ENCODE data around the gene MKRN2. TPM values are rescaled to one million over a fixed set of nuclear protein-coding genes. Genes with fewer than 3 reads are reported as not detected.

MKRN2 gene
- total and polyA plus RNA-seq, 2 of the 13 experiments (the other 11 are each of a cell fraction or from before 2014, with no cell fraction given) = 25.5 to 34.3 TPM

DNA sequence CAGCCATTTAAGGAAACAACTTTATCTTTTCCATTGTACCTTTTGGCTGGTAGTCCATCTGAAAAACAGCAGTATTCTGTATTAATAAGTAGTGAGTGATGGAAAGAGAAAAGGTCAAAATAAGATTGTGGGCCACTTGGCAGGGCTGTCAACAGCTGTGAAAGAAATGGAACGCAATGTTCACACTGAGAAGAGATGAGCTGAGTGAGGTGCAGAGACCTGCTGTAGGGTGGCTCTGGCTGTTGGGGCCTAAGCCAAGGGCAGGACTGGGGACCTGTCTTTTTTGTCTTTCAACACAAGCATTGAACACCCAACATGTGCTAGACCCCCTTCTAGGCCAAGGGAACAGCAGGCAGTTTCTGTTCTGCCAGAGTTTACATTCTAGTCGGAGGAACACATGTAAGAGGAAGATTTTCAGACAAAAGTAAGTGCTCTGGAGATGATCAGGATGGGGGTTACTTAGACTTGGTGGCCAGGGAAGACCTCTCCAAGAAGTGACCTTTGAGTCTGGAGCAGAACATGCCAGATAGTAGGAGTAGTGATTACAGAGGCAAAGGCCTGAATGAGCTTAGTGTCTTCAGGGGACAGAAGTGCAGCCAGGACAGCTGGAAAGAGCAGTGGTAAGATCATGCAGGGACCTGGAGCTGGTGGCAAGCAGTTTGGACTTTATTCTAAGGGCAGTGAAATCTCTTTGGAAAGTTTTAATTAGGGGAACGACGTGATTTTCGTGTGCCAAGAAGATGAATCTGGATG lies 43.0 kb upstream of the MKRN2 start:
- CTCF ChIA-PET (ENCODE audit: low intra/inter-chr PET ratio, low total read pairs) = no interaction called here
- ATAC-seq (no peak), FAIRE-seq (no peak), DNase-seq (ENCODE audit: low spot score) (no peak)
- Histone ChIP-seq H3K79me2 (ENCODE audit: insufficient read depth, low read length) (no peaks in the 10 kb centered on the region), H3K36me3 (replicated peaks in 1 of 2; ENCODE audit: control insufficient read depth in 1 of 2, insufficient read depth in 2 of 2, low read length in 2 of 2) (peaks cover 4 to 10% of the 10 kb centered on the region in 2 experiments; a peak in 2 of 5 replicates), H4K20me1 (ENCODE audit: insufficient read depth, low read length) (no peaks in the 10 kb centered on the region), H3K4me3 (replicated peaks in 1 of 3; ENCODE audit: insufficient read depth in 1 of 3, low read depth in 2 of 3, low read length in 3 of 3) (no peak overlapping the region), H3K9me3 (ENCODE audit: low read length) (no peaks in the 10 kb centered on the region), H2AFZ (ENCODE audit: low read length) (no peak overlapping the region), H3K27me3 (ENCODE audit: control insufficient read depth in 1 of 2, insufficient read depth in 2 of 2, low read length in 2 of 2) (no peaks in the 10 kb centered on the region), H3K9ac (ENCODE audit: insufficient read depth, low read depth, low read length) (no peak overlapping the region), H3K4me2 (ENCODE audit: low read depth, low read length) (no peak overlapping the region), H3K4me1 (ENCODE audit: insufficient read depth, low read length) (peaks cover 9% of the 10 kb centered on the region), H3K27ac (ENCODE audit: extremely low read length, insufficient read depth, low read length) (no peak overlapping the region)
- intact Hi-C loops (cut with micrococcal nuclease; ENCODE audit: unreplicated experiment) (no loop called here), in situ Hi-C loops (cut with HindIII; ENCODE audit: extremely low pct_ligation_motif_present, low pct_unique_long_range_greater_than_20kb) (no loop called here)
- POLR2A ChIA-PET = no interaction called here
- WGBS (ENCODE audit: low lambda C conversion rate) = 95% methylated on average over 5 of the region's 5 CpGs
- BruUV-seq (replicated peaks) = no TSS peak
- TF ChIP-seq KLF15 (CRISPR knock-in tag; IDR thresholded peaks at IDR 0.05; ENCODE audit: borderline replicate concordance) (no peak), ZNF737 (CRISPR knock-in tag; IDR thresholded peaks at IDR 0.05; ENCODE audit: borderline replicate concordance) (no peak), ZNF343 (CRISPR knock-in tag; IDR thresholded peaks at IDR 0.05) (no peak), TSC22D2 (CRISPR knock-in tag; IDR thresholded peaks at IDR 0.05; ENCODE audit: borderline replicate concordance) (no peak), ZNF296 (CRISPR knock-in tag; conservative IDR thresholded peaks at IDR 0.05) (no peak), NCOA2 (CRISPR knock-in tag; IDR thresholded peaks at IDR 0.05) (no peak), MTA1 (CRISPR knock-in tag; IDR thresholded peaks at IDR 0.05; ENCODE audit: borderline replicate concordance) (no peak), ZNF484 (CRISPR knock-in tag; IDR thresholded peaks at IDR 0.05; ENCODE audit: borderline replicate concordance, low read depth) (no peak), ARHGAP35 (CRISPR knock-in tag; IDR thresholded peaks at IDR 0.05; ENCODE audit: borderline replicate concordance) (no peak), ZNF83 (CRISPR knock-in tag; IDR thresholded peaks at IDR 0.05; ENCODE audit: borderline replicate concordance) (no peak), MBD4 (IDR thresholded peaks at IDR 0.05; ENCODE audit: borderline replicate concordance, low read length) (no peak), ZBTB7B (CRISPR knock-in tag; IDR thresholded peaks at IDR 0.05) (no peak)
- TF ChIP-seq, protein P1, sequence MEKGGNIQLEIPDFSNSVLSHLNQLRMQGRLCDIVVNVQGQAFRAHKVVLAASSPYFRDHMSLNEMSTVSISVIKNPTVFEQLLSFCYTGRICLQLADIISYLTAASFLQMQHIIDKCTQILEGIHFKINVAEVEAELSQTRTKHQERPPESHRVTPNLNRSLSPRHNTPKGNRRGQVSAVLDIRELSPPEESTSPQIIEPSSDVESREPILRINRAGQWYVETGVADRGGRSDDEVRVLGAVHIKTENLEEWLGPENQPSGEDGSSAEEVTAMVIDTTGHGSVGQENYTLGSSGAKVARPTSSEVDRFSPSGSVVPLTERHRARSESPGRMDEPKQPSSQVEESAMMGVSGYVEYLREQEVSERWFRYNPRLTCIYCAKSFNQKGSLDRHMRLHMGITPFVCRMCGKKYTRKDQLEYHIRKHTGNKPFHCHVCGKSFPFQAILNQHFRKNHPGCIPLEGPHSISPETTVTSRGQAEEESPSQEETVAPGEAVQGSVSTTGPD (CRISPR knock-in tag; IDR thresholded peaks at IDR 0.05) = no peak
- TF ChIP-seq, protein P2, sequence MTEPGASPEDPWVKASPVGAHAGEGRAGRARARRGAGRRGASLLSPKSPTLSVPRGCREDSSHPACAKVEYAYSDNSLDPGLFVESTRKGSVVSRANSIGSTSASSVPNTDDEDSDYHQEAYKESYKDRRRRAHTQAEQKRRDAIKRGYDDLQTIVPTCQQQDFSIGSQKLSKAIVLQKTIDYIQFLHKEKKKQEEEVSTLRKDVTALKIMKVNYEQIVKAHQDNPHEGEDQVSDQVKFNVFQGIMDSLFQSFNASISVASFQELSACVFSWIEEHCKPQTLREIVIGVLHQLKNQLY (CRISPR knock-in tag; IDR thresholded peaks at IDR 0.05) = no peak
- TF ChIP-seq, protein P3, sequence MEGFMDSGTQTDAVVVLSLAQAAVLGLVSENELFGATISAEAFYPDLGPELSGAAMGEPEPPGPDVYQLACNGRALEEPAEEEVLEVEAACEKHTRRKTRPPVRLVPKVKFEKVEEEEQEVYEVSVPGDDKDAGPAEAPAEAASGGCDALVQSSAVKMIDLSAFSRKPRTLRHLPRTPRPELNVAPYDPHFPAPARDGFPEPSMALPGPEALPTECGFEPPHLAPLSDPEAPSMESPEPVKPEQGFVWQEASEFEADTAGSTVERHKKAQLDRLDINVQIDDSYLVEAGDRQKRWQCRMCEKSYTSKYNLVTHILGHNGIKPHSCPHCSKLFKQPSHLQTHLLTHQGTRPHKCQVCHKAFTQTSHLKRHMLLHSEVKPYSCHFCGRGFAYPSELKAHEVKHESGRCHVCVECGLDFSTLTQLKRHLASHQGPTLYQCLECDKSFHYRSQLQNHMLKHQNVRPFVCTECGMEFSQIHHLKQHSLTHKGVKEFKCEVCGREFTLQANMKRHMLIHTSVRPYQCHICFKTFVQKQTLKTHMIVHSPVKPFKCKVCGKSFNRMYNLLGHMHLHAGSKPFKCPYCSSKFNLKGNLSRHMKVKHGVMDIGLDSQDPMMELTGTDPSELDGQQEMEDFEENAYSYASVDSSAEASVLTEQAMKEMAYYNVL (CRISPR knock-in tag; IDR thresholded peaks at IDR 0.05; ENCODE audit: borderline replicate concordance) = no peak
- TF ChIP-seq, protein P4, sequence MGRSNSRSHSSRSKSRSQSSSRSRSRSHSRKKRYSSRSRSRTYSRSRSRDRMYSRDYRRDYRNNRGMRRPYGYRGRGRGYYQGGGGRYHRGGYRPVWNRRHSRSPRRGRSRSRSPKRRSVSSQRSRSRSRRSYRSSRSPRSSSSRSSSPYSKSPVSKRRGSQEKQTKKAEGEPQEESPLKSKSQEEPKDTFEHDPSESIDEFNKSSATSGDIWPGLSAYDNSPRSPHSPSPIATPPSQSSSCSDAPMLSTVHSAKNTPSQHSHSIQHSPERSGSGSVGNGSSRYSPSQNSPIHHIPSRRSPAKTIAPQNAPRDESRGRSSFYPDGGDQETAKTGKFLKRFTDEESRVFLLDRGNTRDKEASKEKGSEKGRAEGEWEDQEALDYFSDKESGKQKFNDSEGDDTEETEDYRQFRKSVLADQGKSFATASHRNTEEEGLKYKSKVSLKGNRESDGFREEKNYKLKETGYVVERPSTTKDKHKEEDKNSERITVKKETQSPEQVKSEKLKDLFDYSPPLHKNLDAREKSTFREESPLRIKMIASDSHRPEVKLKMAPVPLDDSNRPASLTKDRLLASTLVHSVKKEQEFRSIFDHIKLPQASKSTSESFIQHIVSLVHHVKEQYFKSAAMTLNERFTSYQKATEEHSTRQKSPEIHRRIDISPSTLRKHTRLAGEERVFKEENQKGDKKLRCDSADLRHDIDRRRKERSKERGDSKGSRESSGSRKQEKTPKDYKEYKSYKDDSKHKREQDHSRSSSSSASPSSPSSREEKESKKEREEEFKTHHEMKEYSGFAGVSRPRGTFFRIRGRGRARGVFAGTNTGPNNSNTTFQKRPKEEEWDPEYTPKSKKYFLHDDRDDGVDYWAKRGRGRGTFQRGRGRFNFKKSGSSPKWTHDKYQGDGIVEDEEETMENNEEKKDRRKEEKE (IDR thresholded peaks at IDR 0.05) = no peak
